Nephron (organoid): ENCODE measurements around the gene TRHDE.

Experiments used
- H3K27ac Mint-ChIP-seq, 3 experiments: 2 replicates each; pipeline ENCODE4 v1.8.0; 2020; ENCODE audit warnings: mixed read lengths in 3 of 3, mild to moderate bottlenecking in 2 of 3, moderate library complexity in 1 of 3
- H3K27me3 Mint-ChIP-seq: 2 replicates; pipeline ENCODE4 v1.8.0; 2021; ENCODE audit warnings: low read depth, mild to moderate bottlenecking, moderate library complexity, mixed read lengths
- H3K36me3 Mint-ChIP-seq: 2 replicates; pipeline ENCODE4 v1.8.0; 2020; ENCODE audit warnings: low read depth, mixed read lengths
- H3K4me1 Mint-ChIP-seq: 2 replicates; pipeline ENCODE4 v1.8.0; 2020; ENCODE audit warnings: mixed read lengths
- H3K4me3 Mint-ChIP-seq, 3 experiments: 2 replicates each; pipeline ENCODE4 v1.8.0; 2020; ENCODE audit warnings: mild to moderate bottlenecking in 3 of 3, mixed read lengths in 3 of 3, moderate library complexity in 2 of 3
- H3K9me3 Mint-ChIP-seq: 2 replicates; pipeline ENCODE4 v1.8.0; 2020; ENCODE audit warnings: mixed read lengths
- TF ChIP-seq, protein P1 (sequence below), 3 experiments: fragments of 200-600 bp; sonication (generic); IDR thresholded peaks; one replicate each; pipeline ENCODE4 v1.5.0; 2021; ENCODE audit warnings: antibody characterized with exemption in 3 of 3; ENCODE audit not compliant: unreplicated experiment in 3 of 3

Gene TRHDE

DNA sequence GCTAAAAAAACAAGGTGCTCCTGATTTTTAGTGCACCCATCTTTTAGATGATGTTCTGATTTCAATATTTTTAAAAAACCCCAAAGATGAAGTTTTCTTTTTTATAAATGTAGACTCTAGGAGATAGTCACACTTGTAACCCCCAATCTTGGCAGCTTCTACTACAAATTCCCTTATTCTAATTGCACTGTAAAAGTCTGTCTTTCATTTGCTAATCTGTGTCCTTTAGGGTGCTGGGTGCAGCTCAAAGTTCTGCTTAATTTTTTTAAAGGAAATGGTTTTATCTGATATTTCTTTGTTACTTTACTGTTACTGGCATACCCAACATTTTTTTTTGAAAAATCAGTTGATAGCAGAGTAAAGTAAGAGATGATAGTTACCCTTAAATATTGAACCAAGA is 172.0 kb downstream of the TRHDE start:
- H3K4me3 Mint-ChIP-seq, result no peak overlapping the region
- H3K27ac Mint-ChIP-seq, result no peak overlapping the region
- TF ChIP-seq, protein P1, sequence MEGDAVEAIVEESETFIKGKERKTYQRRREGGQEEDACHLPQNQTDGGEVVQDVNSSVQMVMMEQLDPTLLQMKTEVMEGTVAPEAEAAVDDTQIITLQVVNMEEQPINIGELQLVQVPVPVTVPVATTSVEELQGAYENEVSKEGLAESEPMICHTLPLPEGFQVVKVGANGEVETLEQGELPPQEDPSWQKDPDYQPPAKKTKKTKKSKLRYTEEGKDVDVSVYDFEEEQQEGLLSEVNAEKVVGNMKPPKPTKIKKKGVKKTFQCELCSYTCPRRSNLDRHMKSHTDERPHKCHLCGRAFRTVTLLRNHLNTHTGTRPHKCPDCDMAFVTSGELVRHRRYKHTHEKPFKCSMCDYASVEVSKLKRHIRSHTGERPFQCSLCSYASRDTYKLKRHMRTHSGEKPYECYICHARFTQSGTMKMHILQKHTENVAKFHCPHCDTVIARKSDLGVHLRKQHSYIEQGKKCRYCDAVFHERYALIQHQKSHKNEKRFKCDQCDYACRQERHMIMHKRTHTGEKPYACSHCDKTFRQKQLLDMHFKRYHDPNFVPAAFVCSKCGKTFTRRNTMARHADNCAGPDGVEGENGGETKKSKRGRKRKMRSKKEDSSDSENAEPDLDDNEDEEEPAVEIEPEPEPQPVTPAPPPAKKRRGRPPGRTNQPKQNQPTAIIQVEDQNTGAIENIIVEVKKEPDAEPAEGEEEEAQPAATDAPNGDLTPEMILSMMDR (IDR thresholded peaks at IDR 0.05; ENCODE audit: unreplicated experiment in 3 of 3), result no peak
- H3K27me3 Mint-ChIP-seq, result no peaks in the 10 kb centered on the region
- H3K36me3 Mint-ChIP-seq, result peaks cover 14% of the 10 kb centered on the region
- no peaks in the 10 kb centered on the region for H3K4me1 Mint-ChIP-seq
- H3K9me3 Mint-ChIP-seq, result peaks cover 13% of the 10 kb centered on the region

DNA sequence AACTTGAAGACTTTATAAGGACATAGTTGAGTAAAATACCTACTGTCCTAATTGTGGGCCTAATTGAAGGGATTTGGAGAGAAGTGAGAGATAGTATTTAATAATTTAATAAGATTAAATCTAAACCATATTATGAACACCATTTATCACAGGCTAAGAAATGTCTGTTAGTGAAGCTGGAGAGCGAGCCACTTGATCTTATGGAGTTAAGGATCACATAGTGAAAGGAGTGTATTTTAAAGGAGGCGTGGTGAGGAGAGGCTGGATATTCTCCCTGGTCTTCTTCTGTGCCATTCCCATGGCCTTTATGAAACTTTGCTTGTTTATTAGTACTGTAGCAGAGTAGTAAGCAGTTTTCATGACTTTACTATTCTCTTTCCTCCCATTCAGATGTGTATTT is 172.4 kb downstream of the TRHDE start:
- Mint-ChIP-seq H3K27ac (no peak overlapping the region), H3K36me3 (peaks cover 11% of the 10 kb centered on the region), H3K4me1 (no peaks in the 10 kb centered on the region), H3K27me3 (no peaks in the 10 kb centered on the region), H3K4me3 (no peak overlapping the region), H3K9me3 (peaks cover 9% of the 10 kb centered on the region)
- TF ChIP-seq, protein P1 (IDR thresholded peaks at IDR 0.05; ENCODE audit: unreplicated experiment in 3 of 3), result no peak

DNA sequence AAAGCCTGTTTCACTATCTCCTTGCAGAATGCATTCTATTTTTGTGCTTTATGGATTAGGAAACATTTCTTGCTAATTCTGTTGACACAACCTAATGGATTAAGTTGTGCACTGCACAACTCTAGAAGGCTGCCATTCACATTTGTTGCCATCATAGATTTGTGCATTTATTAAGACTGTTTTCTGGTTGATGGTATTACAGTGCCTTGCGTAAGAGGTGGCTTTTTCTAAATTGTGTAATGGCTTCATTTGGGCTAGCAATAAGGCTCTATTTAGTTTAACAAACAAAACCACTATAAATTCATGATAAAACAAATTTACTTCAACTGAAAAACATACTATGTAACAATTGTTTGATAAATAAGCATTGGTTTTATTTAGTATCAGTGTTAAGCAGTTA is 175.9 kb downstream of the TRHDE start:
- TF ChIP-seq, protein P1 (IDR thresholded peaks at IDR 0.05; ENCODE audit: unreplicated experiment in 3 of 3), result no peak
- H3K4me3 Mint-ChIP-seq, result no peak overlapping the region
- H3K36me3 Mint-ChIP-seq, result peaks cover 16% of the 10 kb centered on the region
- no peaks in the 10 kb centered on the region for H3K27me3 Mint-ChIP-seq
- H3K9me3 Mint-ChIP-seq, result peaks cover 12% of the 10 kb centered on the region
- no peak overlapping the region for H3K27ac Mint-ChIP-seq
- no peaks in the 10 kb centered on the region for H3K4me1 Mint-ChIP-seq

DNA sequence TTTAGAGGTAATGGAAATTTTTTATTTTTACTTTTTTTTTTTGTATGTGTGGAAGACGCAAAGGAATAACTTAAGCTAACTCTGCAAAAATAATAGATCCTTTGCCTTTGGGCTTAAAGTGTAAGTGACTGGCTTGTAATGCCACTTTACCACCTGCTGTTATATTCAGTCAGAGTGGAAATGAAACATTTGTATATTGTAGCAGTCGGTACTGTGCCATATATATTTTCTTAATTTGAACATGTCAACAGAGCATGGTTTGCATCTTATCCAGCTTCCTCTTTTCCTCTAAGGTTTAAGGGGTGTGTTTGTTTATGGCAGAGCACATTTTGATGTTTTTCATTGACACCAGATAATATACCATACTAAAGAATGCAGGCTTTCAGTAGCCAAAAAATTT is 176.6 kb downstream of the TRHDE start:
- TF ChIP-seq, protein P1 (IDR thresholded peaks at IDR 0.05; ENCODE audit: unreplicated experiment in 3 of 3), result no peak
- Mint-ChIP-seq H3K9me3 (peaks cover 16% of the 10 kb centered on the region), H3K36me3 (peaks cover 21% of the 10 kb centered on the region), H3K4me1 (no peaks in the 10 kb centered on the region), H3K4me3 (no peak overlapping the region), H3K27me3 (no peaks in the 10 kb centered on the region), H3K27ac (no peak overlapping the region)

DNA sequence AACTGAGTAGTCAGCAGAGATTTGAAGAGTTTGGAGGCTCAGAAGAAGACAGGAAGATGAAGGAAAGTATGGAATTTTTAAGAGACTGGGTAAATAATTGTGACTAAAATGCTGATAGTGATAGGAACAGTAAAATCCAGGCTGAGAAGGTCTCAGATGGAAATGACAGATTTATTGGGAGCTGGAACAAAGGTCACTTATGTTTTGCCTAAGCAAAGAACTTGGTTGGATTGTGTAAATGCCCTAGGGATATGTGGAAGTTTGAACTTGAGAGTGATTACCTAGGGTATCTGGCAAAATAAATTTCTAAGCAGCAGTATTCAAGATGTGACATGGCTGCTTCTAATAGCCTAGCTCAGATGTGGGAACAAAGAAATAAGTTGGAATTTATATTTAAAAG is 180.9 kb downstream of the TRHDE start:
- peaks cover 9% of the 10 kb centered on the region for H3K9me3 Mint-ChIP-seq
- TF ChIP-seq, protein P1 (IDR thresholded peaks at IDR 0.05; ENCODE audit: unreplicated experiment in 3 of 3), result no peak
- H3K4me3 Mint-ChIP-seq, result no peak overlapping the region
- H3K36me3 Mint-ChIP-seq, result peaks cover 15% of the 10 kb centered on the region
- no peaks in the 10 kb centered on the region for H3K4me1 Mint-ChIP-seq
- no peaks in the 10 kb centered on the region for H3K27me3 Mint-ChIP-seq
- H3K27ac Mint-ChIP-seq, result no peak overlapping the region

DNA sequence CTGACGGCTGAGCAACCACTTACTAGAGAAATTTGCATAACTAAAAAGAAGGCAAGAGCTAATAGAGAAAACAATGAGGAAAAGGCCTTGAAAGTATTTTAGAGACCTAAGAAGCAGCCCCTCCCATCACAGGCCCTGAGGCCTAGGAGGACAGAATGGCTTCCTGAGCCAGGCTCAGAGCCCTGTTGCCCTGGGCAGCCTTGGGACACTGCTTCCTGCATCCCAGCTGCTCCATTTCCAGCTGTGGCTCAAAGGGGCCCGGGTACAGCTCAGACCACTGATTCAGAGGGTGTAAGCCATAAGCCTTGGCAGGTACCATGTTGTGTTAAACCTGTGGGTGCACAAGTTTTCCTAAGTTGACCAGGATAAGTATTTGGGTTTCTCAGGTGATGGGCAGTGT is 181.4 kb downstream of the TRHDE start:
- Mint-ChIP-seq H3K27ac (no peak overlapping the region), H3K27me3 (no peaks in the 10 kb centered on the region), H3K4me3 (no peak overlapping the region), H3K9me3 (peaks cover 9% of the 10 kb centered on the region), H3K4me1 (no peaks in the 10 kb centered on the region), H3K36me3 (peaks cover 15% of the 10 kb centered on the region)
- TF ChIP-seq, protein P1 (IDR thresholded peaks at IDR 0.05; ENCODE audit: unreplicated experiment in 3 of 3), result no peak
